ENCODE measurements around the gene RLF. TPM values are rescaled to one million over a fixed set of nuclear protein-coding genes. Genes with fewer than 3 reads are reported as not detected.

Gene RLF
- total and polyA plus RNA-seq, 9 of the 15 experiments (the other 6 are each of a cell fraction or from before 2014, with no cell fraction given), result 3.6 to 35.0 (median 21.2) TPM

GRCh38 chr1:40151457-40152079, 9.6 kb upstream of the RLF start (continued):
- TF ChIP-seq ZFP36 (IDR thresholded peaks at IDR 0.05; ENCODE audit: low read depth, low read length, partially characterized antibody) (no peak), TEAD2 (tag; IDR thresholded peaks at IDR 0.05) (no peak), ILF3 (IDR thresholded peaks at IDR 0.05; ENCODE audit: borderline replicate concordance) (no peak), ILK (tag; IDR thresholded peaks at IDR 0.05; ENCODE audit: borderline replicate concordance, low read depth) (no peak), ZNF707 (CRISPR knock-in tag; conservative IDR thresholded peaks at IDR 0.05) (no peak), FIP1L1 (IDR thresholded peaks at IDR 0.05; ENCODE audit: low read depth, low read length, poor library complexity, severe bottlenecking) (no peak), IRF1 (CRISPR knock-in tag; IDR thresholded peaks at IDR 0.05; ENCODE audit: borderline replicate concordance) (no peak)

- peaks cover 0 to 4% of the 10 kb centered on the region in 2 experiments; a peak in 4 of 5 replicates for H3K4me1 ChIP-seq (replicated peaks in 1 of 2; ENCODE audit: control insufficient read depth in 2 of 2, insufficient read depth in 2 of 2, low read length in 2 of 2)
- FAIRE-seq, result peak; percentile 90
- H3K4me3 ChIP-seq, result no peak overlapping the region
- peak overlapping the region in 1 of 2 experiments; percentile 32; a peak in 2 of 4 replicates for H3K9ac ChIP-seq (ENCODE audit: insufficient read depth in 1 of 2, low read depth in 2 of 2, low read length in 2 of 2)
- CTCF ChIA-PET (ENCODE audit: low intra/inter-chr PET ratio), result interaction anchor here (1.2 to 1.9 kb wide), 3 partner anchors 163 to 251 kb away, joined by 3 to 15 read pairs (median 10); no protein-coding TSS in a partner anchor
- no peaks in the 10 kb centered on the region for H3K79me2 ChIP-seq (ENCODE audit: control insufficient read depth, insufficient read depth, low read length)
- 0 out of 3 replicates have a peak overlapping the region, but pooled peaks have one; percentile 1 for H3K27ac ChIP-seq (ENCODE audit: extremely low read depth, low read depth, low read length)
- no peaks in the 10 kb centered on the region for H3K9me3 ChIP-seq (replicated peaks; ENCODE audit: control insufficient read depth, insufficient read depth, low read depth, low read length)
- peak in 3 of 4 experiments; percentile 25 to 78 (median 31) for DNase-seq (ENCODE audit: extremely low read depth in 1 of 4, low spot score in 3 of 4)
- H3K27me3 ChIP-seq (ENCODE audit: control insufficient read depth in 2 of 2, insufficient read depth in 2 of 2, low read length in 2 of 2), result no peaks in the 10 kb centered on the region
- peak overlapping the region; percentile 82 for H2AFZ ChIP-seq (ENCODE audit: low read depth, low read length)
- in situ Hi-C loops (cut with MboI), result loop anchor here (5.0 to 10.0 kb wide), 3 partner anchors 152 to 254 kb away; no protein-coding TSS in a partner anchor
- no TSS peak for BruUV-seq (replicated peaks)
- H3K4me2 ChIP-seq (ENCODE audit: insufficient read depth, low read length), result peak overlapping the region; percentile 30
- no peaks in the 10 kb centered on the region for H4K20me1 ChIP-seq (replicated peaks; ENCODE audit: control insufficient read depth, insufficient read depth, low read length)
- POLR2A ChIA-PET, result interaction anchor here (0.6 to 1.9 kb wide), 11 partner anchors 8 to 380 kb away, joined by 3 to 12 read pairs (median 4); partner anchors contain the start of gene RLF
- WGBS (ENCODE audit: insufficient coverage, low coverage, missing lambda C conversion rate), result 3% methylated on average over 2 of the region's 2 CpGs
- intact Hi-C loops (cut with micrococcal nuclease), result loop anchor here (1.0 to 2.0 kb wide), 2 partner anchors 152 to 252 kb away; no protein-coding TSS in a partner anchor
- no peaks in the 10 kb centered on the region for H3K9me1 ChIP-seq (ENCODE audit: control insufficient read depth, insufficient read depth, low read length)
- no peaks in the 10 kb centered on the region for H3K36me3 ChIP-seq (ENCODE audit: control insufficient read depth, insufficient read depth, low read length)
- peak; percentile 84 for ATAC-seq
Measured at GRCh38 chr1:40153073-40153770, 8.0 kb upstream of the RLF start.
